ENCODE measurements around the gene IL17RB. TPM values are rescaled to one million over a fixed set of nuclear protein-coding genes. Genes with fewer than 3 reads are reported as not detected.

The IL17RB gene
- total RNA-seq, 1 experiment from 2014 or later, result not detected

GRCh38 chr3:53809764-53810400 lies 36.5 kb upstream of the IL17RB start:
- Histone ChIP-seq H3K79me2 (ENCODE audit: low read length) (no peaks in the 10 kb centered on the region), H3K4me1 (ENCODE audit: low read length) (peaks cover 5% of the 10 kb centered on the region; the same call in 1 of the 2 replicates), H3K36me3 (ENCODE audit: insufficient read depth, low read length) (no peaks in the 10 kb centered on the region), H2AFZ (ENCODE audit: low read length) (no peak overlapping the region), H3K4me2 (ENCODE audit: low read depth, low read length, poor library complexity, severe bottlenecking) (no peak overlapping the region), H3K4me3 (ENCODE audit: low read length) (no peak overlapping the region), H3K9me3 (ENCODE audit: low read length) (no peaks in the 10 kb centered on the region), H4K20me1 (ENCODE audit: insufficient read depth, low read depth, low read length) (no peaks in the 10 kb centered on the region), H3K9me2 (replicated peaks; ENCODE audit: insufficient read depth, low read length) (no peaks in the 10 kb centered on the region), H3K27me3 (ENCODE audit: low read length) (no peaks in the 10 kb centered on the region), H3K9ac (ENCODE audit: low read length) (no peak overlapping the region), H3K27ac (ENCODE audit: low read length) (no peak overlapping the region)
- no peak for DNase-seq

- H3K27me3 ChIP-seq (ENCODE audit: low read length), result no peaks in the 10 kb centered on the region
- no peaks in the 10 kb centered on the region for H3K36me3 ChIP-seq (ENCODE audit: insufficient read depth, low read length)
- no peak overlapping the region for H2AFZ ChIP-seq (ENCODE audit: low read length)
- DNase-seq, result no peak
- no peaks in the 10 kb centered on the region for H3K9me2 ChIP-seq (replicated peaks; ENCODE audit: insufficient read depth, low read length)
- no peaks in the 10 kb centered on the region for H4K20me1 ChIP-seq (ENCODE audit: insufficient read depth, low read depth, low read length)
- H3K27ac ChIP-seq (ENCODE audit: low read length), result no peak overlapping the region
- H3K79me2 ChIP-seq (ENCODE audit: low read length), result no peaks in the 10 kb centered on the region
- no peak overlapping the region for H3K4me3 ChIP-seq (ENCODE audit: low read length)
- H3K4me2 ChIP-seq (ENCODE audit: low read depth, low read length, poor library complexity, severe bottlenecking), result no peak overlapping the region
- no peaks in the 10 kb centered on the region for H3K4me1 ChIP-seq (ENCODE audit: low read length)
- H3K9me3 ChIP-seq (ENCODE audit: low read length), result no peaks in the 10 kb centered on the region
- H3K9ac ChIP-seq (ENCODE audit: low read length), result no peak overlapping the region
Observed at GRCh38 chr3:53811143-53811927, 35.0 kb upstream of the IL17RB start.

GRCh38 chr3:53812434-53812833 lies 33.9 kb upstream of the IL17RB start:
- no peak for DNase-seq
- Histone ChIP-seq H3K4me1 (ENCODE audit: low read length) (no peaks in the 10 kb centered on the region), H3K36me3 (ENCODE audit: insufficient read depth, low read length) (no peaks in the 10 kb centered on the region), H3K9me2 (replicated peaks; ENCODE audit: insufficient read depth, low read length) (no peaks in the 10 kb centered on the region), H3K79me2 (ENCODE audit: low read length) (no peaks in the 10 kb centered on the region), H3K27me3 (ENCODE audit: low read length) (no peaks in the 10 kb centered on the region), H4K20me1 (ENCODE audit: insufficient read depth, low read depth, low read length) (no peaks in the 10 kb centered on the region), H3K4me3 (ENCODE audit: low read length) (no peak overlapping the region), H3K4me2 (ENCODE audit: low read depth, low read length, poor library complexity, severe bottlenecking) (no peak overlapping the region), H3K9ac (ENCODE audit: low read length) (no peak overlapping the region), H3K27ac (ENCODE audit: low read length) (no peak overlapping the region), H2AFZ (ENCODE audit: low read length) (no peak overlapping the region), H3K9me3 (ENCODE audit: low read length) (no peaks in the 10 kb centered on the region)

DNA sequence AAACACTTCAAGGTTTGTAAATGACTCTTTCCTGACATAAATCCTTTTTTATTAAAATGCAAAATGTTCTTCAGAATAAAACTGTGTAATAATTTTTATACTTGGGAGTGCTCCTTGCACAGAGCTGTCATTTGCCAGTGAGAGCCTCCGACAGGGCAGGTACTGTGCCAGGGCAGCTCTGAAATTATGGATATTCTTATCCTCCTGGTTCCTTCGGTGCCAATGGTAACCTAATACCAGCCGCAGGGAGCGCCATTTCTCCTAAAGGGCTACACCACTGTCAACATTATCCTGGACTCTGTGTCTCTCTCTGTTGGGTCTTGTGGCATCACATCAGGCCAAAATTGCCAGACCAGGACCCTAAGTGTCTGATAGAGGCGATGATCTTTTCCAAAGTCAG lies 33.1 kb upstream of the IL17RB start:
- Histone ChIP-seq H2AFZ (ENCODE audit: low read length) (no peak overlapping the region), H3K79me2 (ENCODE audit: low read length) (no peaks in the 10 kb centered on the region), H3K4me2 (ENCODE audit: low read depth, low read length, poor library complexity, severe bottlenecking) (no peak overlapping the region), H3K4me3 (ENCODE audit: low read length) (no peak overlapping the region), H3K9me2 (replicated peaks; ENCODE audit: insufficient read depth, low read length) (no peaks in the 10 kb centered on the region), H3K27ac (ENCODE audit: low read length) (no peak overlapping the region), H3K27me3 (ENCODE audit: low read length) (no peaks in the 10 kb centered on the region), H4K20me1 (ENCODE audit: insufficient read depth, low read depth, low read length) (no peaks in the 10 kb centered on the region), H3K9ac (ENCODE audit: low read length) (no peak overlapping the region), H3K36me3 (ENCODE audit: insufficient read depth, low read length) (no peaks in the 10 kb centered on the region), H3K9me3 (ENCODE audit: low read length) (no peaks in the 10 kb centered on the region), H3K4me1 (ENCODE audit: low read length) (no peaks in the 10 kb centered on the region)
- no peak for DNase-seq

GRCh38 chr3:53813876-53814275 lies 32.5 kb upstream of the IL17RB start:
- Histone ChIP-seq H4K20me1 (ENCODE audit: insufficient read depth, low read depth, low read length) (no peaks in the 10 kb centered on the region), H3K79me2 (ENCODE audit: low read length) (no peaks in the 10 kb centered on the region), H3K4me3 (ENCODE audit: low read length) (no peak overlapping the region), H3K27ac (ENCODE audit: low read length) (no peak overlapping the region), H3K9me3 (ENCODE audit: low read length) (no peaks in the 10 kb centered on the region), H3K36me3 (ENCODE audit: insufficient read depth, low read length) (no peaks in the 10 kb centered on the region), H3K27me3 (ENCODE audit: low read length) (no peaks in the 10 kb centered on the region), H2AFZ (ENCODE audit: low read length) (no peak overlapping the region), H3K4me2 (ENCODE audit: low read depth, low read length, poor library complexity, severe bottlenecking) (no peak overlapping the region), H3K9me2 (replicated peaks; ENCODE audit: insufficient read depth, low read length) (no peaks in the 10 kb centered on the region), H3K9ac (ENCODE audit: low read length) (no peak overlapping the region), H3K4me1 (ENCODE audit: low read length) (no peaks in the 10 kb centered on the region)
- no peak for DNase-seq

DNA sequence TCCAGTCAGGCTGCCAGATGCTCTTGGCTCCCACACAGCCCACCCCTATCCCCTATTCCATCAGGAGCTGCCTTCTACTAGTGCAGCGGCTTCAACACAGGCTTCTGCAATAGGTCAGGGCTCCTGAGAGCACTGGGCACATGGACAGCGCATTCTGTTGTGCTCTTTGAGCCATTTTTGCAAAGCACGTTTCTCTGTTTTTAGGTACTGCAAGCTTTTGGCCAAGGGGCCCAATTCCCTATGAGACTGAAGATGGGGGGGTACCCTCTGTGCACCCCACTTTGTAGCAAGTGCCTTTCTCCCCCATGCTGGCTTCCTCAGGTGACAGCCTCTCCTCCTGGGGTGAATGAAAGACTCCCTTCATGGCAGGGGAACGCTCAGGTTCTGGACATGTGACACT lies 31.3 kb upstream of the IL17RB start:
- Histone ChIP-seq H3K4me3 (ENCODE audit: low read length) (no peak overlapping the region), H4K20me1 (ENCODE audit: insufficient read depth, low read depth, low read length) (no peaks in the 10 kb centered on the region), H3K4me2 (ENCODE audit: low read depth, low read length, poor library complexity, severe bottlenecking) (no peak overlapping the region), H3K27ac (ENCODE audit: low read length) (no peak overlapping the region), H3K9me3 (ENCODE audit: low read length) (no peaks in the 10 kb centered on the region), H2AFZ (ENCODE audit: low read length) (no peak overlapping the region), H3K9me2 (replicated peaks; ENCODE audit: insufficient read depth, low read length) (no peaks in the 10 kb centered on the region), H3K4me1 (ENCODE audit: low read length) (no peaks in the 10 kb centered on the region), H3K9ac (ENCODE audit: low read length) (no peak overlapping the region), H3K27me3 (ENCODE audit: low read length) (no peaks in the 10 kb centered on the region), H3K36me3 (ENCODE audit: insufficient read depth, low read length) (no peaks in the 10 kb centered on the region), H3K79me2 (ENCODE audit: low read length) (no peaks in the 10 kb centered on the region)
- no peak for DNase-seq

DNA sequence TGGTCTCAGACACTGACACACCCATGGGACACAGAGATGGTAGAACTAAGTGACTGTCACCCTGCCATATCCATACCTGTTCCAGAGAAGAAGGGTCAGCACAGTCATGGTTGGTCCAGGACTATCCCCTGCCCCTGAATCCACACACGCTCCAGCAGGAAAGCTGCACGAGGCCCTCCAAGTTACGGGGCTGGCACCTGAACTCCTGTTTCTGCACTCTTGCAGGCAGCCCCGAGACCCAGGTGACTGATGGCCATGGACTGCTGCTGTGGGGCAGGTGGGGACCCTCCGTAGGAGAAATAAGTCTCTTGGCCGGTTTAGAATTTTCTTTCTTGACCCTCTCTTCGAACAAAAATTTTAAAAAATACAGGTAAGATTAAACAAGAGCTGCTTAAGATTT lies 30.7 kb upstream of the IL17RB start:
- Histone ChIP-seq H3K79me2 (ENCODE audit: low read length) (no peaks in the 10 kb centered on the region), H3K27ac (ENCODE audit: low read length) (no peak overlapping the region), H2AFZ (ENCODE audit: low read length) (no peak overlapping the region), H4K20me1 (ENCODE audit: insufficient read depth, low read depth, low read length) (no peaks in the 10 kb centered on the region), H3K9me2 (replicated peaks; ENCODE audit: insufficient read depth, low read length) (no peaks in the 10 kb centered on the region), H3K36me3 (ENCODE audit: insufficient read depth, low read length) (no peaks in the 10 kb centered on the region), H3K4me2 (ENCODE audit: low read depth, low read length, poor library complexity, severe bottlenecking) (no peak overlapping the region), H3K9ac (ENCODE audit: low read length) (no peak overlapping the region), H3K27me3 (ENCODE audit: low read length) (no peaks in the 10 kb centered on the region), H3K4me1 (ENCODE audit: low read length) (no peaks in the 10 kb centered on the region), H3K9me3 (ENCODE audit: low read length) (no peaks in the 10 kb centered on the region), H3K4me3 (ENCODE audit: low read length) (no peak overlapping the region)
- DNase-seq, result no peak

DNA sequence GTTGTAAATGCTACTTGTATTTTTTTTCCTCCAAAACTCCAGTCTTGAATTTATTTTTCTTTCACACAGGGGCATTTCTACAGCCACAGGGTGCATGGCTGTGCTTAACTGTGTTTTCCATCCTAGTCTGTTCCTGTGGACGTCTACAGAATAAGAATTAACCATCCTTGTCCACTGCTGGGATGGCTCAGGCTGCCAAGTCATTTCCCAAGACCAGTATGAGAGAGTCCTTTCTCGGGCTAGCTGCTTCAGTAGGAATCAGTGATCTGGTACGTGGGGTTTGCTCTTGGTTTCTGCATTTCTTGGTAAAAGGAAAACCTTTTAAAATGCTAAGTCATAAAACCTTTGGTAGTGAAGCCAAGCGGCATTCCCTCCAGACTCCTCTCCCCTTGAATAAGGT lies 29.9 kb upstream of the IL17RB start:
- Histone ChIP-seq H2AFZ (ENCODE audit: low read length) (no peak overlapping the region), H3K4me3 (ENCODE audit: low read length) (no peak overlapping the region), H3K9me2 (replicated peaks; ENCODE audit: insufficient read depth, low read length) (no peaks in the 10 kb centered on the region), H3K79me2 (ENCODE audit: low read length) (no peaks in the 10 kb centered on the region), H3K4me2 (ENCODE audit: low read depth, low read length, poor library complexity, severe bottlenecking) (no peak overlapping the region), H3K27me3 (ENCODE audit: low read length) (no peaks in the 10 kb centered on the region), H4K20me1 (ENCODE audit: insufficient read depth, low read depth, low read length) (no peaks in the 10 kb centered on the region), H3K36me3 (ENCODE audit: insufficient read depth, low read length) (no peaks in the 10 kb centered on the region), H3K4me1 (ENCODE audit: low read length) (no peaks in the 10 kb centered on the region), H3K9ac (ENCODE audit: low read length) (no peak overlapping the region), H3K27ac (ENCODE audit: low read length) (no peak overlapping the region), H3K9me3 (ENCODE audit: low read length) (no peaks in the 10 kb centered on the region)
- no peak for DNase-seq
